Measurements from ENCODE around the gene TMEM107.
"Not testable (repeated sequence)": the region's sequence is repeated elsewhere in the genome, so short reads cannot be mapped to it uniquely, and the experiment has no call there.

The TMEM107 gene

GRCh38 chr17:8176197-8176940 is at the start of gene TMEM107:
Gene TMEM107, minus strand, starts transcription at chr17:8176380. Its CDS starts 94 bp downstream, at chr17:8176286.
- DNase-seq (ENCODE audit: low read depth), result no peak

DNA sequence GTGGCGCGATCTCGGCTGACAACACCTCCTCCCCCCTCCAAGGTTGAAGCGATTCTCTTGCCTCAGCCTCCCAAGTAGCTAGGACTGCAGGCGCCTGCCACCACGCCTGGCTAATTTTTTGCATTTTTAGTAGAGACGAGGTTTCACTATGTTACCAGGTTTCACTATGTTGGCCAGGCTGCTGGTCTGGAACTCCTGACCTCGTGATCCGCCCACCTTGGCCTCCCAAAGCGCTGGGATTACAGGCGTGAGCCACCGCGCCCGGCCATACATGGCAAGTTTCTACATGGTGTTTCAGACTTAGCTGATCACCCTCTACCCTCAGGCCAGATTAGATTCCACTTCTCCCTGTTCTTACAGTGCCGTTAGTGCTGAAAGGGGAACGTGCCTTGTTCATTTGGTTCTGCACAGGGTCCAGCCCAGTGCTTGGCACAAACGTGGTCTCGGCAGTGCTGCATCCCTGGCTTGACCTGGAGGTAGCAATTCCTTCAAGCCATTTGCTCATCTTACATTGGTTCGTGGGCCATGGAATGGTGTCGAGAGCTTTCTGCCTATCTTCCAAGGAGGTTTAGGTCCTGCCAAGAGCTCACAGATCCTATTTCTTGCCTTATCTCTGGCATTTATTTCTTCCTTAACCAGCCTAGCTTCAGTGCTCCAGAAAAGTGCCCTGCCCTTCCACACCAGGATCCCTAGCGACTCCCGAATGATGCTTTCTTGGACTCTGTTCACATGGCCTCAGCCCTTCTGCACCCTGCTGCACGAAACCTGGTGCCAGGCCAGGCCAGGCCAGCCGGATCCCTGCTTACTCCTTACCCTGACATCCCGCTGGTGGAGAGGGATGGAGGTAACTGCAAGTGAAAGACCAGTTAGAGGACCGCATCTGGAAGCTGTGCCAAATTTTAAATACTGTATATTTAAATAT is 49.0 kb upstream of the TMEM107 start:
- no peak for DNase-seq (ENCODE audit: low read depth)

- no peak for DNase-seq (ENCODE audit: low read depth)
Observed at GRCh38 chr17:8223356-8224126, 47.4 kb upstream of the TMEM107 start.

GRCh38 chr17:8222630-8223355 is 46.6 kb upstream of the TMEM107 start:
- DNase-seq (ENCODE audit: low read depth), result peak; percentile 75

DNA sequence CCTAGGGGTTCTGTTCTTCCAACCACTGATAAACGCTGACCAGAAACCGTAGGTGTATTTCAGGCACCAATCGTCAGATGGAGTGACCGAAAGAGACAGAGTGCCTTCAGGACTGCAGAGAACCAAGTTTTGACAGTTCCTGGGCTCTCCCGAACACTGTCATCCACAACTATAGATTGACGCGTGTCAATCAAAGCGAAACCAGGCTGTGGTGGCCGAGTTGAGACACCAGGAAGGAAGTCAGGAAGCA is 46.1 kb upstream of the TMEM107 start:
- no peak for DNase-seq (ENCODE audit: low read depth)

- DNase-seq (ENCODE audit: low read depth), result peak; percentile 75
Observed at GRCh38 chr17:8221663-8222379, 45.6 kb upstream of the TMEM107 start.

DNA sequence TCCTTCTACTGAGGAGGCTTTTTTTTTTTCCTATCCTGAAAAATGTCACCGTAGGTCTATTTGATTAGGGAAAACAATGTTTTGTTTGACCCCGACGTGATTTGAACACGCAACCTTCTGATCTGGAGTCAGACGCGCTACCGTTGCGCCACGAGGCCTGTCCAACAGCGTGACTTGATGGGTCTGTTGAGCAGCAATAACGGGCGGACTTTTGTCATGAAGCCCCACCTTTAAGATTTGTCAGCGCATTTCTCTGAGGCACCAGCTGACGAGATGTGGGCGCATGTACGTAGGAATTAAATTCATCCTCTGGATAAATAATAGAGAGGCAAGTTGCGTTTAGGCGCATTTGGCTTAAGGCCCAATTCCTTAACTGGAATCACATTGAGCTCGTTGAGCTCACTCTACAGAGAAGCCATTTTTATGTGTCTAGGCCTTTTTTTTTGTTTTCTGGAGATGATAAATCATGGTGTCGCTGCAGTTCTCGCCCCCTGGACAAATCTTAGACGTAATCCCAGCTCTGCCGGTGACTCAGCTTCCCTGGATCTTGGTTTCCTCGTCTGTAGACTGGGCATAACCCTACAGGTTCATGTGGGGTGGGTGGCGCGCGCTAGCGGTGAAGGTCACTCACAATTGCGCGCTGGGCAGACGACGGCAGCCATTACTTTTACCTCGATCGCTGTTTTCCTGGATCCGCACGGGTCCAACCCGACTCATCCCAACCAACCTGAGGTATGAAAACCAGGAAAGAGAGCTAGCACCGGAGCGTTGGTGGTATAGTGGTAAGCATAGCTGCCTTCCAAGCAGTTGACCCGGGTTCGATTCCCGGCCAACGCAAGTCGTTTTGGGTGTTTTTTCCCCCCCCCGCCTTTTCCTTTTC is 44.8 kb upstream of the TMEM107 start:
- DNase-seq (ENCODE audit: low read depth), result peak; percentile 86

DNA sequence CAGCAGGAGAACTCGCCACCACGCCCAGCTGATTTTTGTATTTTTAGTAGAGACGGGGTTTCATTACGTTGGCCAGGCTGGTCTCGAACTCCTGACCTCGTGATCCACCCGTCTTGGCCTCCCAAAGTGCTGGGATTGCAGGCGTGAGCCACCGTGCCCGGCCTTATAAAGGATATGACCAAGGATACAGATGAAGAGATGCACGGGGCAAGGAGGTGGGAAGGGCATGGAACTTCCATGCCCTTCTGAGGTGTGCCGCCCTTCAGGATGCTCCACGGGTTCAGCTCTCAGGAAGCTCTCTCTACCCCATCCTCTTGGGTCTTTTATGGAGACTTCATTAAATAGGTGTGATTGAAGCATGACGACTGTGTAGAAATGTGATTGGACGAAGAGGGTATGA is 37.8 kb upstream of the TMEM107 start:
- DNase-seq (ENCODE audit: low read depth), result not testable (repeated sequence)

- no peak for DNase-seq (ENCODE audit: low read depth)
Observed at GRCh38 chr17:8212312-8213180, 36.4 kb upstream of the TMEM107 start.

DNA sequence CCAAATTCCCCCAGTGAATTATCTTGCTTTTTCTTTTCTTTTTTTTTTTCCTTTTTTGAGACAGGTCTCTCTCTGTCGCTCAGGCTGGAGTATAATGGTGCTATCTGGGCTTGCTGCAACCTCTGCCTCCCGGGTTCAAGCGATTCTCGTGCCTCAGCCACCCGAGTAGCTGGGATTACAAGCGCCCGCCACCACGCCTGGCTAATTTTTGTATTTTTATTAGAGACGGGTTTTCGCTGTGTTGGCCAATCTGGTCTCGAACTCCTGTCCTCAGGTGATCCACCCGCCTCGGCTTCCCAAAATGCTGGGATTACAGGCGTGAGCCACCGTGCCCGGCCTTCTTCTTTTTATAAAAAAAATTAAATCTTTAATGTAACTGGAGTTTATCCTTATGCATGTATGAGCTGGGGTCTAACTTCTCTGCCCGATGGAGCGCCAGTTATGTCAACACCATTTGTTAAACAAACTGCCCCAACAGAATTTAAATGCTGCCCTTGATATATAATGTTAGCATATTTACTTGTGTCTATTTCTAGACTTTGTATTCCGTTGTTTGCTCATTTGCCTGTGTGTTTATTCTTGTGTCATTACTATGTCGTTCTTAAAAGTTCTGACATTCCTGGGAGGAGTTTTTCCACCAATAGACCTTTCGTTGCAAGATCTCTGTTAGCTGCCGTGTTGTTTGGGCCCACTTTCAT is 34.7 kb upstream of the TMEM107 start:
- DNase-seq (ENCODE audit: low read depth), result no peak

DNA sequence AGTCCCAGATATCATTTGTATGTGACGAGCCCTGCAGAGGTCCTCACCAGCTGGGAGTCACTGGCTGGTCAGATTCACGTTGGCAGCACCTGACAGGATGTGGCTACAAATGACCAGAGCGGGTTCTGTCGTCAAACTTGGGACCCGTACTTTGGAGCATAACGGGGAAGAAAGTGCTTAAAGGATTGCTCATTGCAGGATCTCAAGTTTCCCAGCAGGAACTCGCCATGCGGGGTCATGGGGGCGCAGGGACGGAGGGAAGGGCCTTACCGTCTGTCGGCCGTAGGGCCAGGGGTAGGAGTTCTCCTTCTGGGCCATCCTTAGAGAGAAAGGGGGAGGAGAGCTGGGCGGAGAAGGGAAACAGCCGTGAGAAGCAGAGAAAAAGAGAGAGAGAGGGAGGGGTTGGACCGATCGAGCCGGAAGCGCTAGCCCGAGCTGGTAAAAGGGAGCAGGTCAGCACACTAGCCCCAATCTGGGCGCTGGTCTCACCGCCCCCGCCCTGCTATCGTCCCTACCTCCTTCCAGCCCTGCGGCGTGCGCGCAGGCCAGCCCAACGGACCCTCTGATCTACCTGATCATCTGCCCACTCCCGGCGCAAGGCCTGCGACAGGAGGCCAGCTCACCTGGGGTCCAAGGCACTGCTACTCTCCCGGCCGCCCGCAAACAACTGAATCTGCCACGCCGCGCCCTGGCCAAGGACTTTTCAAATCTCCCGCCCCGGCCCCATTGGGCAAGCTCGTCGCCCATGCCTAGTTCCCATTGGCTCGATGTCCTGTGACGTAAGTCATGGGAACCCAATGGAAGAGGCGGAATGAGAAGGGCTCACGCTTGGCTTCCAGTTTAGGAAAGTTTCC is 34.0 kb upstream of the TMEM107 start, which contains the start of gene AURKB:
TSS of gene AURKB (minus strand) at position 669 of the 854 bp plus-strand sequence. CDS start at position 318, 351 bp downstream.
- DNase-seq (ENCODE audit: low read depth), result peak; percentile 81

DNA sequence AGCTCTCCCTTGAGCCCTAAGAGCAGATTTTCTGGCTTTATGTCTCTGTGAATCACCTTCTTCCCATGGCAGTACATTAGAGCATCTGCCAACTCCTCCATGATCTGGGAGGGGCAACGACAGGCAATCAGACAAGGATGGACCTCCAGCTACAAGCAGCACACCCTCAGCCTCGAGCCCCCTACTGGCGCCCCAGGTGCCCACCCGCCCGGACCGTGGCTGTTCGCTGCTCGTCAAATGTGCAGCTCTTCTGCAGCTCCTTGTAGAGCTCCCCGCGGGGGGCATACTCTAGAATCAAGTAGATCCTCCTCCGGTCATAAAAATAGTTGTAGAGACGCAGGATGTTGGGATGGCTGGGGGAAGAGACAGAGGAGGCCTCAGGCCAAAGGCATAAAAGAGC is 30.4 kb upstream of the TMEM107 start:
- no peak for DNase-seq (ENCODE audit: low read depth)

DNA sequence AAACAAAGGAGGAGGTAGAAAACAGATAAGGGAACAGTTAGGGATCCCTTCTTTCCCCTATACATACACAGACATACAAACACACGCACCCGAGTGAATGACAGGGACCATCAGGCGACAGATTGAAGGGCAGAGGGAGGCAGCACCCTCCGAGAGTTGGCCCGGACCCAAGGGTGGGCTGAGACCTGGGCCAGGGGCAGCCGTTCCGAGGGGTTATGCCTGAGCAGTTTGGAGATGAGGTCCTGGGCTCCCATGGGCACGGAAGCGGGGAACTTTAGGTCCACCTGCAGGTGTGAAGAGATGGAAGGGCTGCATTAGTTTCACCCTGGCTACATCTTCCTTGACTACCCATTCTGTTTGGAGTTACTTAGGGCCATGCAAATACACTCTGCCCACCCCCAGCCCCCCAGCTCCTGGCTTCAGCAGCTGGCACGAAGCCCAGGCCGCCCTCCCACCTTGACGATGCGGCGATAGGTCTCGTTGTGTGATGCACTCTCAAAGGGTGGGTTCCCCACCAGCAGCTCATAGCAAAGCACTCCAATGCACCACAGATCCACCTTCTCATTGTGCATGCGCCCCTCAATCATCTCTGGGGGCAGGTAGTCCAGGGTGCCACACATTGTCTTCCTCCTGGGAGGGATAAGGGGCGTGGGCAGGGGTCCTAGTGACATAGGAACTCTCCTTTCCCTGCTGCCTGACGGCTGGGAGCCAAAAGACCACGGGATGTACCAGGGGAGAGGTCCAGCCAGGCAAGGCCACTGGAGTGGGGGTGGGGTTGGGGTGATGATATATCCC is 28.8 kb upstream of the TMEM107 start:
- DNase-seq (ENCODE audit: low read depth), result no peak

- DNase-seq (ENCODE audit: low read depth), result no peak
Observed at GRCh38 chr17:8192070-8192815, 16.1 kb upstream of the TMEM107 start.

DNA sequence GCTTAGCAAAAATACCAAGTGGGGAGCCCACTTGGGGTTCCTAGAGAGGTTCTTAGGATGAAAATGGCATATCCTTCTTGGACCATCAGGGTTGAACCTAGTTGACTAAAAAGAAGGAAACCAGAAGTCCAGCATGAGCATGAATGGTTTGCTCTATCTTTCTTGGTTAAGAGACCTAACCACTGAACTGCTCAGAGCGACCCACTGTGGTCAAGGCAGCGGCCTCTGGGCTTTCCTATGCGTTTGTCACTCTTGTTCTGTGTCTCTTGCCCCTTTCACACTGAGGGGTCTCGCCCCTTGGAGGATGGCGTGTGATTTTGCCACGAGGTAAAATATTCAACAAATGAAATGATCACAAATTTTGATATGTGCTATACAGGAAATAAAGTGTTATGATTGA is 14.3 kb upstream of the TMEM107 start:
- DNase-seq (ENCODE audit: low read depth), result no peak

All from GM04503 (cell line).